ENCODE results near the gene ELOB.

DNA sequence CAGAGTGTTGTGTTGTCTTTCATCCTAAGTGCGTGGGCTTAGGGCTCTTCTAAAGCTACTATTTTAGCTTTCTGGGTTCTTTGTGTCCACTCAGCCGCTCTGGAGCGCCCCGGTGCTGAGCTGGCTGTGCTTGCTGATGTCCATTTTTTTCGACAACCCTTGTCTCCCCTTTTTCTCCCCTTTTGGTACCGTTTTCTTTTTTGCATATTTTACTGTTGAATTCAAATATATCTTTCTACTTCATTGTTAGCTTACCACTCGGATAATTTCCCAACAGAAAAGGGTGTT, 23.4 kb downstream of the ELOB start:
- TF ChIP-seq, protein P1, sequence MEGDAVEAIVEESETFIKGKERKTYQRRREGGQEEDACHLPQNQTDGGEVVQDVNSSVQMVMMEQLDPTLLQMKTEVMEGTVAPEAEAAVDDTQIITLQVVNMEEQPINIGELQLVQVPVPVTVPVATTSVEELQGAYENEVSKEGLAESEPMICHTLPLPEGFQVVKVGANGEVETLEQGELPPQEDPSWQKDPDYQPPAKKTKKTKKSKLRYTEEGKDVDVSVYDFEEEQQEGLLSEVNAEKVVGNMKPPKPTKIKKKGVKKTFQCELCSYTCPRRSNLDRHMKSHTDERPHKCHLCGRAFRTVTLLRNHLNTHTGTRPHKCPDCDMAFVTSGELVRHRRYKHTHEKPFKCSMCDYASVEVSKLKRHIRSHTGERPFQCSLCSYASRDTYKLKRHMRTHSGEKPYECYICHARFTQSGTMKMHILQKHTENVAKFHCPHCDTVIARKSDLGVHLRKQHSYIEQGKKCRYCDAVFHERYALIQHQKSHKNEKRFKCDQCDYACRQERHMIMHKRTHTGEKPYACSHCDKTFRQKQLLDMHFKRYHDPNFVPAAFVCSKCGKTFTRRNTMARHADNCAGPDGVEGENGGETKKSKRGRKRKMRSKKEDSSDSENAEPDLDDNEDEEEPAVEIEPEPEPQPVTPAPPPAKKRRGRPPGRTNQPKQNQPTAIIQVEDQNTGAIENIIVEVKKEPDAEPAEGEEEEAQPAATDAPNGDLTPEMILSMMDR (IDR thresholded peaks at IDR 0.05), result no peak
- TF ChIP-seq EZH2 (IDR thresholded peaks at IDR 0.05), result no peak

All from neural progenitor cell (in vitro differentiated cells).